HFFc6 (cell line): Measurements from ENCODE around the gene FEV. TPM values are rescaled to one million over a fixed set of nuclear protein-coding genes. Genes with fewer than 3 reads are reported as not detected.

Source experiments
- DNase-seq: peaks from one replicate; pipeline ENCODE4 v3.0.0-alpha.2; 2018
- H3K27ac Mint-ChIP-seq: 2 replicates; pipeline ENCODE4 v1.8.0; 2020; ENCODE audit warnings: mild to moderate bottlenecking, mixed read lengths
- H3K27me3 Mint-ChIP-seq: 2 replicates; pipeline ENCODE4 v1.8.0; 2021; ENCODE audit warnings: mild to moderate bottlenecking, moderate library complexity, mixed read lengths; ENCODE audit not compliant: insufficient read depth
- H3K36me3 Mint-ChIP-seq: 2 replicates; pipeline ENCODE4 v1.8.0; 2021; ENCODE audit warnings: low read depth, mixed read lengths
- H3K4me1 Mint-ChIP-seq: 2 replicates; pipeline ENCODE4 v1.8.0; 2020; ENCODE audit warnings: low read depth, mixed read lengths
- H3K4me3 Mint-ChIP-seq: 2 replicates; pipeline ENCODE4 v1.8.0; 2020; ENCODE audit warnings: mild to moderate bottlenecking, moderate library complexity, mixed read lengths
- H3K9me3 Mint-ChIP-seq: 2 replicates; pipeline ENCODE4 v1.8.0; 2020; ENCODE audit warnings: mild to moderate bottlenecking, mixed read lengths
- CTCF ChIP-seq: fragments of 200-600 bp; sonication (generic); IDR thresholded peaks from 2 replicates; pipeline ENCODE4 v1.5.0; 2021; ENCODE audit warnings: antibody characterized with exemption, mild to moderate bottlenecking
- total RNA-seq, 6 experiments: library from RNA; stranded (reverse); fragmentation: NEBNext Ultra II Directional; extraction: Animal tissue kit (Norgen Biotek cat#: 25700); gene quantifications; 2 replicates in 1 of 6; 3 replicates in 5 of 6; pipeline ENCODE4 v1.2.3, GENCODE V29; 2021

Gene FEV
- total RNA-seq, 6 experiments from 2014 or later, result not detected

GRCh38 chr2:218990612-218991011 lies 5.6 kb upstream of the FEV start:
- H3K27ac Mint-ChIP-seq, result no peak overlapping the region
- H3K36me3 Mint-ChIP-seq, result no peaks in the 10 kb centered on the region; the same call in 1 of the 2 replicates
- H3K27me3 Mint-ChIP-seq, result peaks cover 67% of the 10 kb centered on the region
- no peak for DNase-seq
- no peak overlapping the region for H3K4me3 Mint-ChIP-seq
- no peak for TF ChIP-seq CTCF
- H3K9me3 Mint-ChIP-seq, result no peaks in the 10 kb centered on the region
- peaks cover under 1% of the 10 kb centered on the region; the same call in 1 of the 2 replicates for H3K4me1 Mint-ChIP-seq

GRCh38 chr2:218990052-218990451 lies 5.1 kb upstream of the FEV start:
- H3K27ac Mint-ChIP-seq, result no peak overlapping the region
- H3K27me3 Mint-ChIP-seq, result peaks cover 68% of the 10 kb centered on the region
- no peaks in the 10 kb centered on the region for H3K4me1 Mint-ChIP-seq
- no peak overlapping the region for H3K4me3 Mint-ChIP-seq
- no peaks in the 10 kb centered on the region; the same call in 1 of the 2 replicates for H3K36me3 Mint-ChIP-seq
- DNase-seq, result no peak
- H3K9me3 Mint-ChIP-seq, result no peaks in the 10 kb centered on the region
- TF ChIP-seq CTCF, result no peak

GRCh38 chr2:218988650-218989049 lies 3.7 kb upstream of the FEV start:
- no peak for DNase-seq
- H3K4me3 Mint-ChIP-seq, result no peak overlapping the region
- no peak overlapping the region for H3K27ac Mint-ChIP-seq
- no peaks in the 10 kb centered on the region for H3K4me1 Mint-ChIP-seq
- no peak for TF ChIP-seq CTCF
- no peaks in the 10 kb centered on the region; the same call in 1 of the 2 replicates for H3K36me3 Mint-ChIP-seq
- H3K9me3 Mint-ChIP-seq, result no peaks in the 10 kb centered on the region
- H3K27me3 Mint-ChIP-seq, result peaks cover 65% of the 10 kb centered on the region

GRCh38 chr2:218988164-218988563 lies 3.2 kb upstream of the FEV start:
- Mint-ChIP-seq H3K9me3 (no peaks in the 10 kb centered on the region), H3K27ac (no peak overlapping the region), H3K4me3 (no peak overlapping the region), H3K27me3 (peaks cover 70% of the 10 kb centered on the region), H3K4me1 (no peaks in the 10 kb centered on the region), H3K36me3 (no peaks in the 10 kb centered on the region; the same call in 1 of the 2 replicates)
- DNase-seq, result no peak
- TF ChIP-seq CTCF, result no peak

GRCh38 chr2:218986148-218986761 lies 1.3 kb upstream of the FEV start:
- Mint-ChIP-seq H3K4me1 (peaks cover 1% of the 10 kb centered on the region), H3K27me3 (peaks cover 68% of the 10 kb centered on the region), H3K36me3 (no peaks in the 10 kb centered on the region), H3K4me3 (no peak overlapping the region), H3K9me3 (no peaks in the 10 kb centered on the region), H3K27ac (no peak overlapping the region)
- no peak for DNase-seq
- TF ChIP-seq CTCF, result no peak
